ENCODE measurements around the gene CAVIN3. TPM values are rescaled to one million over a fixed set of nuclear protein-coding genes. Genes with fewer than 3 reads are reported as not detected.

Gene CAVIN3
- total and polyA plus RNA-seq, 9 of the 15 experiments (the other 6 are each of a cell fraction or from before 2014, with no cell fraction given) = 0.13 TPM; not detected in 8

DNA sequence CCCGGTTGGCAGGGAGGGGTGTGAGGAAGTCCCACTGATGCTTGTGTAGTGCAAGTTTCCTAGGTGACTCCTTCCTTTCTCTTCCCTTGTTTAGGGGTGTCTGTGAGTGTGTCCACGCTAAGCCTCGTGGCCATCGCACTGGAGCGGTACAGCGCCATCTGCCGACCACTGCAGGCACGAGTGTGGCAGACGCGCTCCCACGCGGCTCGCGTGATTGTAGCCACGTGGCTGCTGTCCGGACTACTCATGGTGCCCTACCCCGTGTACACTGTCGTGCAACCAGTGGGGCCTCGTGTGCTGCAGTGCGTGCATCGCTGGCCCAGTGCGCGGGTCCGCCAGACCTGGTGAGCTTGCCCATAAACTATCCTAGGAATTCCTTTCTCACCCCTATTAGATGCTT, 50.3 kb downstream of the CAVIN3 start (continued):
- TF ChIP-seq RBM14 (IDR thresholded peaks at IDR 0.05; ENCODE audit: borderline replicate concordance, insufficient read depth, low read depth, low read length) (no peak), ELF2 (CRISPR knock-in tag; IDR thresholded peaks at IDR 0.05) (no peak), NCOA6 (IDR thresholded peaks at IDR 0.05) (no peak), ZBTB2 (IDR thresholded peaks at IDR 0.05) (peak; percentile 62; the same call in 1 of the 2 replicates), NCOA2 (IDR thresholded peaks at IDR 0.05; ENCODE audit: partially characterized antibody in 2 of 2) (no peak), ZNF740 (CRISPR knock-in tag; IDR thresholded peaks at IDR 0.05) (peak; percentile 31; the same call in 1 of the 2 replicates), ZNF740 (tag; IDR thresholded peaks at IDR 0.05) (no peak), FOS (IDR thresholded peaks at IDR 0.05; ENCODE audit: extremely low read depth, insufficient read length) (no peak), BRD9 (IDR thresholded peaks at IDR 0.05; ENCODE audit: low read depth, partially characterized antibody) (no peak), SAFB (IDR thresholded peaks at IDR 0.05; ENCODE audit: borderline replicate concordance, low read depth, low read length) (peak; percentile 95), ZNF584 (CRISPR knock-in tag; IDR thresholded peaks at IDR 0.05; ENCODE audit: low read depth) (no peak), TRIM24 (IDR thresholded peaks at IDR 0.05) (no peak), NFE2L1 (tag; IDR thresholded peaks at IDR 0.05; ENCODE audit: borderline replicate concordance, low read depth) (no peak), SIRT6 (IDR thresholded peaks at IDR 0.05; ENCODE audit: low read depth, low read length) (no peak), ZNF75A (CRISPR knock-in tag; IDR thresholded peaks at IDR 0.05) (no peak), SMC3 (conservative IDR thresholded peaks at IDR 0.05; ENCODE audit: insufficient read depth, low read depth, low read length) (peak; percentile 41; the same call in 1 of the 2 replicates), RHOXF2B (CRISPR knock-in tag; conservative IDR thresholded peaks at IDR 0.05) (no peak), FOXO4 (CRISPR knock-in tag; IDR thresholded peaks at IDR 0.05) (no peak), ZNF639 (CRISPR knock-in tag; conservative IDR thresholded peaks at IDR 0.05 in 1 of 2, IDR thresholded peaks at IDR 0.05 in 1 of 2) (no peak)
- TF ChIP-seq, protein P1, sequence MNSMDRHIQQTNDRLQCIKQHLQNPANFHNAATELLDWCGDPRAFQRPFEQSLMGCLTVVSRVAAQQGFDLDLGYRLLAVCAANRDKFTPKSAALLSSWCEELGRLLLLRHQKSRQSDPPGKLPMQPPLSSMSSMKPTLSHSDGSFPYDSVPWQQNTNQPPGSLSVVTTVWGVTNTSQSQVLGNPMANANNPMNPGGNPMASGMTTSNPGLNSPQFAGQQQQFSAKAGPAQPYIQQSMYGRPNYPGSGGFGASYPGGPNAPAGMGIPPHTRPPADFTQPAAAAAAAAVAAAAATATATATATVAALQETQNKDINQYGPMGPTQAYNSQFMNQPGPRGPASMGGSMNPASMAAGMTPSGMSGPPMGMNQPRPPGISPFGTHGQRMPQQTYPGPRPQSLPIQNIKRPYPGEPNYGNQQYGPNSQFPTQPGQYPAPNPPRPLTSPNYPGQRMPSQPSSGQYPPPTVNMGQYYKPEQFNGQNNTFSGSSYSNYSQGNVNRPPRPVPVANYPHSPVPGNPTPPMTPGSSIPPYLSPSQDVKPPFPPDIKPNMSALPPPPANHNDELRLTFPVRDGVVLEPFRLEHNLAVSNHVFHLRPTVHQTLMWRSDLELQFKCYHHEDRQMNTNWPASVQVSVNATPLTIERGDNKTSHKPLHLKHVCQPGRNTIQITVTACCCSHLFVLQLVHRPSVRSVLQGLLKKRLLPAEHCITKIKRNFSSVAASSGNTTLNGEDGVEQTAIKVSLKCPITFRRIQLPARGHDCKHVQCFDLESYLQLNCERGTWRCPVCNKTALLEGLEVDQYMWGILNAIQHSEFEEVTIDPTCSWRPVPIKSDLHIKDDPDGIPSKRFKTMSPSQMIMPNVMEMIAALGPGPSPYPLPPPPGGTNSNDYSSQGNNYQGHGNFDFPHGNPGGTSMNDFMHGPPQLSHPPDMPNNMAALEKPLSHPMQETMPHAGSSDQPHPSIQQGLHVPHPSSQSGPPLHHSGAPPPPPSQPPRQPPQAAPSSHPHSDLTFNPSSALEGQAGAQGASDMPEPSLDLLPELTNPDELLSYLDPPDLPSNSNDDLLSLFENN (IDR thresholded peaks at IDR 0.05; ENCODE audit: low read depth in 2 of 2, low read length in 2 of 2) = no peak

Data from K562 (cell line).